ENCODE measurements around the gene ZNF334. TPM values are rescaled to one million over a fixed set of nuclear protein-coding genes. Genes with fewer than 3 reads are reported as not detected.

The ZNF334 gene
- total RNA-seq, 1 donor from 2014 or later, result 38.7 TPM

DNA sequence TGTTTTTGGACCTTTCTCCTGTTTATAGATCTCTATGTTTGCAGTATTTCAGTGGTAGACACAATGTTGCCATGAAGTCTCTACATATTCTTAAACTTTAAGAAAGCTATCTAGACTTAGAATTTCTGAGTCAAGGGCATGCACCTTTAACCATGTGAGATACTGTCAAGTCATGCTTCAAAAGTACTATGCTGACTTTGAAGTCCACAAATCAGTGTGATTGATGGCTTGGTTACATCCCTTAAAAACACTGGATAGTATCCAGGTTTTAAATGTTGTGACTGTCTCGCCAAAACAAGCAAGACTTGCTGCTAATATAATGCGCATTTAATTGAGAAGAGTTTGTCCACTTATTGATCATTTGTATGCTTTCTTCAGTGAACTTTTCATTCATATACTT lies 30.5 kb downstream of the ZNF334 start:
- peaks cover 2% of the 10 kb centered on the region for H3K36me3 Mint-ChIP-seq (ENCODE audit: insufficient read depth)
- H3K4me3 Mint-ChIP-seq (ENCODE audit: low read depth), result no peak overlapping the region
- no peaks in the 10 kb centered on the region for H3K9me3 Mint-ChIP-seq (ENCODE audit: low read depth)
- no peak for DNase-seq (ENCODE audit: low spot score, unreplicated experiment)
- H3K4me1 Mint-ChIP-seq (ENCODE audit: low read depth), result no peaks in the 10 kb centered on the region
- no peak overlapping the region for H3K27ac Mint-ChIP-seq
- TF ChIP-seq, protein P1, sequence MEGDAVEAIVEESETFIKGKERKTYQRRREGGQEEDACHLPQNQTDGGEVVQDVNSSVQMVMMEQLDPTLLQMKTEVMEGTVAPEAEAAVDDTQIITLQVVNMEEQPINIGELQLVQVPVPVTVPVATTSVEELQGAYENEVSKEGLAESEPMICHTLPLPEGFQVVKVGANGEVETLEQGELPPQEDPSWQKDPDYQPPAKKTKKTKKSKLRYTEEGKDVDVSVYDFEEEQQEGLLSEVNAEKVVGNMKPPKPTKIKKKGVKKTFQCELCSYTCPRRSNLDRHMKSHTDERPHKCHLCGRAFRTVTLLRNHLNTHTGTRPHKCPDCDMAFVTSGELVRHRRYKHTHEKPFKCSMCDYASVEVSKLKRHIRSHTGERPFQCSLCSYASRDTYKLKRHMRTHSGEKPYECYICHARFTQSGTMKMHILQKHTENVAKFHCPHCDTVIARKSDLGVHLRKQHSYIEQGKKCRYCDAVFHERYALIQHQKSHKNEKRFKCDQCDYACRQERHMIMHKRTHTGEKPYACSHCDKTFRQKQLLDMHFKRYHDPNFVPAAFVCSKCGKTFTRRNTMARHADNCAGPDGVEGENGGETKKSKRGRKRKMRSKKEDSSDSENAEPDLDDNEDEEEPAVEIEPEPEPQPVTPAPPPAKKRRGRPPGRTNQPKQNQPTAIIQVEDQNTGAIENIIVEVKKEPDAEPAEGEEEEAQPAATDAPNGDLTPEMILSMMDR (IDR thresholded peaks at IDR 0.05; ENCODE audit: unreplicated experiment), result no peak
- H3K27me3 Mint-ChIP-seq, result no peaks in the 10 kb centered on the region

DNA sequence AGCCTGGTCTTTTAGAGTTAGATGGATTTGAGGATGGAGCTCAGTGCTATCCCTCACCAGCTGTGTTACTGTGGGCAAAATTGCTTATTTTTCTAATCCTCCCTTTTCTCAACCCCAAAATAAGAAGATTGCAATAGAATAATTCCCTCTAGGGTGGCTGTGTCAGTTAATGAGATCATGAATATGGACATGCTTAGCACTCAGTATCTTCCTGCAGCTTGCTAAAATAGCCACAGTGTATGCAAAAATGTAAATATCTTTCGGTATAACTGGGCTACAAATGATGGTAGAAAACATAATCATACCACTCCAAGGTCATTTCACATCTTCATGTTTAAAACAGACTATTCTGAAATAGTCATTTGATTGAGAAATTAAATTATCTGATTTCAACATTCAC lies 35.7 kb downstream of the ZNF334 start:
- H3K27ac Mint-ChIP-seq, result no peak overlapping the region
- TF ChIP-seq, protein P1 (IDR thresholded peaks at IDR 0.05; ENCODE audit: unreplicated experiment), result no peak
- H3K4me3 Mint-ChIP-seq (ENCODE audit: low read depth), result no peak overlapping the region
- H3K4me1 Mint-ChIP-seq (ENCODE audit: low read depth), result no peaks in the 10 kb centered on the region
- no peaks in the 10 kb centered on the region for H3K9me3 Mint-ChIP-seq (ENCODE audit: low read depth)
- peaks cover 2% of the 10 kb centered on the region for H3K36me3 Mint-ChIP-seq (ENCODE audit: insufficient read depth)
- DNase-seq (ENCODE audit: low spot score, unreplicated experiment), result no peak
- H3K27me3 Mint-ChIP-seq, result no peaks in the 10 kb centered on the region

- peaks cover 5% of the 10 kb centered on the region for H3K36me3 Mint-ChIP-seq (ENCODE audit: insufficient read depth)
- H3K9me3 Mint-ChIP-seq (ENCODE audit: low read depth), result no peaks in the 10 kb centered on the region
- DNase-seq (ENCODE audit: low spot score, unreplicated experiment), result no peak
- H3K27ac Mint-ChIP-seq, result no peak overlapping the region
- H3K27me3 Mint-ChIP-seq, result no peaks in the 10 kb centered on the region
- TF ChIP-seq, protein P1 (IDR thresholded peaks at IDR 0.05; ENCODE audit: unreplicated experiment), result no peak
- no peak overlapping the region for H3K4me3 Mint-ChIP-seq (ENCODE audit: low read depth)
- no peaks in the 10 kb centered on the region for H3K4me1 Mint-ChIP-seq (ENCODE audit: low read depth)
Measured at GRCh38 chr20:46477225-46477624, 36.1 kb downstream of the ZNF334 start.

DNA sequence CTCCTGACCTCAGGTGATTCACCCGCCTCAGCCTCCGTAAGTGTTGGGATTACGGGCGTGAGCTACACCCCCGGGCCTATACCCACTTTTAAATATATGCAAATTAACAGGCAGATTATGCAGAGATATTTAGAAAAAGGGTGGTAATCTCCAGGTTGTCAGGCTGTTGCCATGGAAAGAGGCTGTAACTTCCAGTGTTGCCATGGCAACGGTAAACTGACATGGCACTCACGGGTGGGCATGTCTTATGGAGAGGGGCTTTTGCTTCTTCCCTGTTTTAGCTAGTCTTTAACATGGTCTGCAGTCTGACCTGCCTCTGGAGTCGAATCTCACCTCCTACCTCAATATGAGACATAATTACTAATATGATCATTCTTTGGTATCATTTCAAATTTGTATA lies 44.9 kb downstream of the ZNF334 start:
- H3K9me3 Mint-ChIP-seq (ENCODE audit: low read depth), result no peaks in the 10 kb centered on the region
- no peaks in the 10 kb centered on the region for H3K27me3 Mint-ChIP-seq
- TF ChIP-seq, protein P1 (IDR thresholded peaks at IDR 0.05; ENCODE audit: unreplicated experiment), result no peak
- no peak overlapping the region for H3K27ac Mint-ChIP-seq
- DNase-seq (ENCODE audit: low spot score, unreplicated experiment), result no peak
- no peak overlapping the region for H3K4me3 Mint-ChIP-seq (ENCODE audit: low read depth)
- H3K4me1 Mint-ChIP-seq (ENCODE audit: low read depth), result no peaks in the 10 kb centered on the region
- H3K36me3 Mint-ChIP-seq (ENCODE audit: insufficient read depth), result peaks cover 3% of the 10 kb centered on the region

GRCh38 chr20:46464451-46464850 lies 48.9 kb downstream of the ZNF334 start:
- Mint-ChIP-seq H3K36me3 (ENCODE audit: insufficient read depth) (no peaks in the 10 kb centered on the region), H3K27me3 (no peaks in the 10 kb centered on the region), H3K9me3 (ENCODE audit: low read depth) (no peaks in the 10 kb centered on the region), H3K27ac (no peak overlapping the region), H3K4me1 (ENCODE audit: low read depth) (peaks cover 2% of the 10 kb centered on the region), H3K4me3 (ENCODE audit: low read depth) (no peak overlapping the region)
- DNase-seq (ENCODE audit: low spot score, unreplicated experiment), result no peak
- TF ChIP-seq, protein P1 (IDR thresholded peaks at IDR 0.05; ENCODE audit: unreplicated experiment), result no peak
